HepG2 (cell line): ENCODE measurements around the gene DRAM1. TPM values are rescaled to one million over a fixed set of nuclear protein-coding genes. Genes with fewer than 3 reads are reported as not detected.

Experiments
- ATAC-seq: fragments of 200-7000 bp; cut with Tn5 transposase; 3 replicates; pipeline ENCODE4 v1.9.1; 2020; ENCODE audit warnings: mild to moderate bottlenecking, moderate library complexity
- BruUV-seq: library from RNA; stranded (reverse); fragments of 400-500 nt; replicated peaks from 2 replicates; lab custom pipeline; 2021; lab: Mats Ljungman, UMichigan
- CTCF ChIA-PET: fragments of 300-600 bp; formaldehyde crosslinking; extraction: SDS; loops from one replicate; lab custom pipeline; 2021; ENCODE audit warnings: low total read pairs, inconsistent platforms, low intra/inter-chr PET ratio; lab: Yijun Ruan, JAX
- POLR2A ChIA-PET: fragments of 350-600 bp; sonication (Branson Sonifier 250); formaldehyde crosslinking; loops from one replicate; lab custom pipeline; 2020; ENCODE audit warnings: antibody characterized with exemption, inconsistent platforms; lab: Yijun Ruan, JAX
- DNase-seq: peaks from one replicate; pipeline ENCODE4 v3.0.0-alpha.2; 2015; ENCODE audit warnings: low spot score
- FAIRE-seq: peaks from 3 replicates; lab custom pipeline; 2011; peaks lifted over from hg19 to GRCh38; lab: Jason Lieb, UNC
- H2AFZ ChIP-seq: one replicate; pipeline ENCODE4 v1.6.1; 2011; ENCODE audit warnings: low read length, inconsistent platforms
- H3K27ac ChIP-seq: fragments of 300-600 bp; 3 replicates; pipeline ENCODE4 v1.8.0; 2011; ENCODE audit warnings: mixed run types, mild to moderate bottlenecking, mixed read lengths, low read length, inconsistent platforms; ENCODE audit not compliant: insufficient read depth; ENCODE audit errors: extremely low read length
- H3K27me3 ChIP-seq, 2 experiments: fragments of 200-600 bp in 1 of 2; 2 replicates in 1 of 2; 3 replicates in 1 of 2; pipeline versions ENCODE4 v1.6.0 to v1.8.0; 2011; ENCODE audit warnings: low read length in 2 of 2, mild to moderate bottlenecking in 2 of 2, moderate library complexity in 2 of 2, inconsistent platforms in 1 of 2; ENCODE audit not compliant: insufficient read depth in 2 of 2, control insufficient read depth in 1 of 2
- H3K36me3 ChIP-seq, 2 experiments: fragments of 200-600 bp in 1 of 2; replicated peaks in 1 of 2; 2 replicates in 1 of 2; 3 replicates in 1 of 2; pipeline versions ENCODE4 v1.5.1 to v1.8.0; 2011; ENCODE audit warnings: low read length in 2 of 2, inconsistent platforms in 1 of 2; ENCODE audit not compliant: insufficient read depth in 2 of 2, control insufficient read depth in 1 of 2
- H3K4me1 ChIP-seq: 2 replicates; pipeline ENCODE4 v1.5.1; 2012; ENCODE audit warnings: low read length, inconsistent platforms; ENCODE audit not compliant: insufficient read depth
- H3K4me2 ChIP-seq: 2 replicates; pipeline ENCODE4 v1.6.0; 2011; ENCODE audit warnings: low read depth, low read length, inconsistent platforms
- H3K4me3 ChIP-seq, 3 experiments: fragments of 200-600 bp in 1 of 3; sonication (generic), shearing (Covaris generic) in 1 of 3; replicated peaks in 1 of 3; 2 replicates each; pipeline ENCODE4 v1.5.1; 2011 to 2016; ENCODE audit warnings: low read length in 3 of 3, inconsistent platforms in 2 of 3, low read depth in 2 of 3, mild to moderate bottlenecking in 2 of 3, control low read depth in 1 of 3, mixed read lengths in 1 of 3; ENCODE audit not compliant: insufficient read depth in 1 of 3
- H3K79me2 ChIP-seq: one replicate; pipeline ENCODE4 v1.6.1; 2011; ENCODE audit warnings: low read length, inconsistent platforms; ENCODE audit not compliant: insufficient read depth
- H3K9ac ChIP-seq: 2 replicates; pipeline ENCODE4 v1.6.0; 2011; ENCODE audit warnings: mild to moderate bottlenecking, low read depth, low read length, inconsistent platforms; ENCODE audit not compliant: insufficient read depth
- H3K9me3 ChIP-seq: 2 replicates; pipeline ENCODE4 v1.5.1; 2012; ENCODE audit warnings: mild to moderate bottlenecking, low read length
- H4K20me1 ChIP-seq: 2 replicates; pipeline ENCODE4 v1.6.0; 2011; ENCODE audit warnings: inconsistent platforms, mild to moderate bottlenecking, low read length, moderate library complexity; ENCODE audit not compliant: insufficient read depth
- FOXK2 ChIP-seq: fragments of 450-650 bp; IDR thresholded peaks from 2 replicates; pipeline ENCODE4 v1.6.1; 2016
- HDAC2 ChIP-seq: sonication (generic); formaldehyde crosslinking; IDR thresholded peaks from 2 replicates; pipeline ENCODE4 v1.4.0; 2020; ENCODE audit warnings: missing genetic modification reagents
- NFYB ChIP-seq: sonication (generic); formaldehyde crosslinking; IDR thresholded peaks from 2 replicates; pipeline ENCODE4 v1.4.0; 2020; ENCODE audit warnings: missing genetic modification reagents
- ZNF646 ChIP-seq: sonication (generic); formaldehyde crosslinking; IDR thresholded peaks from 2 replicates; pipeline ENCODE4 v1.9.0; 2021; ENCODE audit warnings: mild to moderate bottlenecking, missing genetic modification reagents
- in situ Hi-C: cut with HindIII; loops from 2 replicates; pipeline ENCODE4 v1.10.0; 2017; ENCODE audit warnings: low pct_unique_long_range_greater_than_20kb; ENCODE audit not compliant: extremely low pct_ligation_motif_present
- intact Hi-C: fragments of 100-400 bp; cut with micrococcal nuclease; formaldehyde crosslinking; loops from one replicate; pipeline ENCODE4 v1.10.0; 2022; ENCODE audit not compliant: unreplicated experiment
- polyA plus RNA-seq, 8 experiments: library from polyadenylated mRNA; depleted of rRNA in 3 of 8; stranded (reverse) in 7 of 8; unstranded in 1 of 8; fragments of >200 nt; fragmentation: Illumina TruSeq in 4 of 8; extraction: Trizol in 4 of 8; gene quantifications; 2 replicates each; pipeline versions ENCODE4 v1.2.1 to v1.2.3, GENCODE V29; 2011 to 2016; ENCODE audit warnings: low read depth in 4 of 8, missing spikeins in 1 of 8, mixed read lengths in 1 of 8; ENCODE audit not compliant: insufficient read depth in 1 of 8
- total RNA-seq, 5 experiments: library from RNA; depleted of rRNA; stranded (reverse); fragments of >200 nt; fragmentation: Illumina TruSeq; extraction: Trizol; gene quantifications; 2 replicates each; pipeline ENCODE4 v1.2.3, GENCODE V29; 2016; ENCODE audit warnings: low read depth in 1 of 5

Gene DRAM1
- total and polyA plus RNA-seq, 2 of the 13 experiments (the other 11 are each of a cell fraction or from before 2014, with no cell fraction given): 20.9 to 32.6 TPM

- no peak for TF ChIP-seq ZNF646 (CRISPR knock-in tag)
- TF ChIP-seq, all 625 proteins: peak for 0
Measured at GRCh38 chr12:101925935-101926334, 48.6 kb downstream of the DRAM1 start (continued).

GRCh38 chr12:101927036-101927435 lies 49.7 kb downstream of the DRAM1 start:
- in situ Hi-C loops: loop anchor here (25.0 kb wide), 1 partner anchor 785 kb away; no protein-coding TSS in a partner anchor
- Histone ChIP-seq H3K9me3 (no peaks in the 10 kb centered on the region), H3K27me3 (no peaks in the 10 kb centered on the region; a peak in 1 of 5 replicates), H3K79me2 (no peaks in the 10 kb centered on the region), H4K20me1 (no peaks in the 10 kb centered on the region), H3K4me1 (0 out of 2 replicates have a peak, but pooled peaks cover 7% of the 10 kb centered on the region), H3K36me3 (no peaks in the 10 kb centered on the region; a peak in 2 of 5 replicates), H3K4me3 (no peak overlapping the region), H3K9ac (no peak overlapping the region), H3K27ac (no peak overlapping the region), H2AFZ (no peak overlapping the region), H3K4me2 (no peak overlapping the region)
- TF ChIP-seq HDAC2 (CRISPR knock-in tag) (no peak), FOXK2 (no peak), NFYB (CRISPR knock-in tag) (no peak)
- BruUV-seq: no TSS peak
- intact Hi-C loops: no loop called here
- ATAC-seq (no peak), FAIRE-seq (no peak), DNase-seq (no peak)
- POLR2A ChIA-PET: no interaction called here
- CTCF ChIA-PET: no interaction called here
